GM12878 (cell line): ENCODE measurements around the gene TUBGCP3. TPM values are rescaled to one million over a fixed set of nuclear protein-coding genes. Genes with fewer than 3 reads are reported as not detected.
A peak's percentile ranks its signal among the peaks of the same experiment; 100 is the strongest.

ENCODE experiments used
- ATAC-seq: fragments of 200-7000 bp; cut with Tn5 transposase; 3 replicates; pipeline ENCODE4 v1.9.1; 2020; ENCODE audit warnings: mild to moderate bottlenecking, moderate library complexity
- BruUV-seq: library from RNA; stranded (reverse); fragments of 400-500 nt; replicated peaks from 2 replicates; lab custom pipeline; 2021; lab: Mats Ljungman, UMichigan
- CTCF ChIA-PET: fragments of 300-600 bp; sonication (Branson Sonifier 250); formaldehyde crosslinking; extraction: SDS; loops from one replicate; lab custom pipeline; 2021; ENCODE audit warnings: inconsistent platforms; lab: Yijun Ruan, JAX
- POLR2A ChIA-PET: fragments of 350-600 bp; formaldehyde crosslinking; extraction: SDS; loops from one replicate; lab custom pipeline; 2021; ENCODE audit warnings: inconsistent platforms; lab: Charles Lee
- RAD21 ChIA-PET: fragments of 300-600 bp; sonication (Branson Sonifier 250); formaldehyde crosslinking; loops from one replicate; lab custom pipeline; 2023; ENCODE audit warnings: antibody characterized with exemption; ENCODE audit not compliant: unreplicated experiment; lab: Charles Lee
- SMC1A ChIA-PET: fragments of 300-600 bp; sonication (Branson Sonifier 250); formaldehyde crosslinking; loops from one replicate; lab custom pipeline; 2023; ENCODE audit not compliant: unreplicated experiment, uncharacterized antibody; lab: Charles Lee
- DNase-seq: peaks from one replicate; pipeline ENCODE4 v3.0.0-alpha.2; 2011; ENCODE audit warnings: low read depth, low spot score
- FAIRE-seq: peaks from 3 replicates; lab custom pipeline; 2011; peaks lifted over from hg19 to GRCh38; lab: Jason Lieb, UNC
- H2AFZ ChIP-seq: 2 replicates; pipeline ENCODE4 v1.6.0; 2011; ENCODE audit warnings: low read depth, low read length, control low read depth; ENCODE audit not compliant: control insufficient read depth
- H3K27ac ChIP-seq: 2 replicates; pipeline ENCODE4 v1.5.1; 2011; ENCODE audit warnings: control low read depth; ENCODE audit not compliant: control insufficient read depth, insufficient read depth
- H3K27me3 ChIP-seq, 2 experiments: replicated peaks in 1 of 2; 2 replicates each; pipeline versions ENCODE4 v1.6.0 to v1.6.1; 2011; ENCODE audit warnings: low read length in 1 of 2; ENCODE audit not compliant: control insufficient read depth in 2 of 2, insufficient read depth in 2 of 2
- H3K36me3 ChIP-seq, 2 experiments: 2 replicates each; pipeline ENCODE4 v1.5.1; 2011; ENCODE audit warnings: low read length in 1 of 2; ENCODE audit not compliant: control insufficient read depth in 2 of 2, insufficient read depth in 2 of 2
- H3K4me1 ChIP-seq: 2 replicates; pipeline ENCODE4 v1.6.1; 2011; ENCODE audit warnings: mild to moderate bottlenecking, low read length, moderate library complexity, mixed read lengths; ENCODE audit not compliant: control insufficient read depth, insufficient read depth
- H3K4me2 ChIP-seq: 2 replicates; pipeline ENCODE4 v1.6.0; 2011; ENCODE audit warnings: control low read depth; ENCODE audit not compliant: control insufficient read depth, insufficient read depth
- H3K4me3 ChIP-seq: fragments of 200-600 bp; sonication (generic); 2 replicates; pipeline ENCODE4 v1.5.1; 2016
- H3K79me2 ChIP-seq: 2 replicates; pipeline ENCODE4 v1.6.0; 2011; ENCODE audit warnings: low read length; ENCODE audit not compliant: control insufficient read depth, insufficient read depth
- H3K9ac ChIP-seq: 2 replicates; pipeline ENCODE4 v1.8.0; 2011; ENCODE audit warnings: low read length, control low read depth, mixed read lengths; ENCODE audit not compliant: control insufficient read depth, insufficient read depth
- H3K9me3 ChIP-seq: replicated peaks from 3 replicates; pipeline ENCODE4 v1.5.1; 2011; ENCODE audit warnings: mild to moderate bottlenecking, low read length; ENCODE audit not compliant: control insufficient read depth, insufficient read depth
- H4K20me1 ChIP-seq: 2 replicates; pipeline ENCODE4 v1.6.0; 2011; ENCODE audit not compliant: control insufficient read depth, insufficient read depth
- CEBPB ChIP-seq, 2 experiments: fragments of 150-350 bp in 1 of 2; IDR thresholded peaks; 2 replicates each; pipeline ENCODE4 v1.6.1; 2012 to 2014; ENCODE audit warnings: low read depth in 2 of 2, low read length in 2 of 2, borderline replicate concordance in 1 of 2, inconsistent platforms in 1 of 2
- HDGF ChIP-seq: fragments of 450-650 bp; IDR thresholded peaks from 2 replicates; pipeline ENCODE4 v1.6.1; 2016; ENCODE audit warnings: antibody characterized with exemption
- IKZF2 ChIP-seq, 2 experiments: fragments of 450-650 bp; IDR thresholded peaks; 2 replicates each; pipeline ENCODE4 v1.6.1; 2017; ENCODE audit warnings: mild to moderate bottlenecking in 2 of 2, moderate library complexity in 2 of 2
- JUND ChIP-seq: IDR thresholded peaks from 2 replicates; pipeline ENCODE4 v1.6.1; 2012; ENCODE audit warnings: low read depth, mild to moderate bottlenecking, low read length, improper control_type of control experiment, moderate library complexity
- NR2C2 ChIP-seq: IDR thresholded peaks from 2 replicates; pipeline ENCODE4 v1.6.1; 2011; ENCODE audit warnings: borderline replicate concordance, low read depth; ENCODE audit not compliant: control insufficient read depth, insufficient read length
- NRF1 ChIP-seq: conservative IDR thresholded peaks from 2 replicates; pipeline ENCODE4 v1.6.1; 2011; ENCODE audit warnings: mild to moderate bottlenecking, low read depth, low read length, improper control_type of control experiment
- RAD51 ChIP-seq: fragments of 450-650 bp; IDR thresholded peaks from 2 replicates; pipeline ENCODE4 v1.6.1; 2016; ENCODE audit warnings: moderate library complexity, mild to moderate bottlenecking, inconsistent platforms
- WGBS: methylation state at CpG from one replicate; pipeline ENCODE4 v1.1.6; 2016; ENCODE audit warnings: low lambda C conversion rate; ENCODE audit not compliant: insufficient replicate concordance, insufficient coverage; ENCODE audit errors: missing lambda C conversion rate; 5-methylcytosine and 5-hydroxymethylcytosine counted together
- in situ Hi-C: fragments of 300-500 bp; cut with MboI; formaldehyde crosslinking; loops from 9 replicates; pipeline ENCODE4 v1.14.3; 2018; ENCODE audit warnings: mixed read lengths
- intact Hi-C: fragments of 100-400 bp; cut with micrococcal nuclease; formaldehyde crosslinking; loops from one replicate; pipeline ENCODE4 v1.14.2; 2022; ENCODE audit not compliant: unreplicated experiment
- polyA plus RNA-seq, 11 experiments: library from polyadenylated mRNA; depleted of rRNA in 4 of 11; unstranded in 6 of 11; stranded (reverse) in 5 of 11; fragments of >200 nt; fragmentation: Nextera tagmentation in 4 of 11; fragmentation: Illumina TruSeq in 1 of 11; extraction: Ambion mirVana in 4 of 11; extraction: Trizol in 1 of 11; gene quantifications; 1 replicate in 1 of 11; 2 replicates in 10 of 11; pipeline versions ENCODE4 v1.2.1 to v1.2.3, GENCODE V29; 2011 to 2016; ENCODE audit warnings: inconsistent platforms in 2 of 11, missing spikeins in 2 of 11, low read depth in 1 of 11
- total RNA-seq, 4 experiments: library from RNA; depleted of rRNA in 3 of 4; stranded (reverse); fragments of >200 nt in 3 of 4; fragmentation: Illumina TruSeq in 1 of 4; extraction: Trizol in 1 of 4; gene quantifications; 2 replicates each; pipeline versions ENCODE4 v1.2.1 to v1.2.3, GENCODE V29; 2013 to 2021

TUBGCP3 gene
- total and polyA plus RNA-seq, 10 of the 15 experiments (the other 5 are each of a cell fraction or from before 2014, with no cell fraction given): 4.0 to 34.0 (median 22.6) TPM

GRCh38 chr13:112529216-112529615 is 58.7 kb downstream of the TUBGCP3 start:
- Histone ChIP-seq H3K27me3 (no peaks in the 10 kb centered on the region), H3K9ac (no peak overlapping the region), H3K27ac (no peak overlapping the region), H3K4me2 (no peak overlapping the region), H3K4me3 (no peak overlapping the region), H3K36me3 (peaks cover 0 to 1% of the 10 kb centered on the region in 2 experiments; a peak in 2 of 4 replicates), H3K79me2 (no peaks in the 10 kb centered on the region), H3K9me3 (no peaks in the 10 kb centered on the region), H3K4me1 (no peaks in the 10 kb centered on the region), H2AFZ (no peak overlapping the region), H4K20me1 (no peaks in the 10 kb centered on the region)
- 96% methylated on average over 8 of the region's 8 CpGs for WGBS
- ChIA-PET CTCF (no interaction called here), POLR2A (no interaction called here), RAD21 (no interaction called here), SMC1A (no interaction called here)
- ATAC-seq (no peak), FAIRE-seq (no peak), DNase-seq (no peak)
- intact Hi-C loops (no loop called here), in situ Hi-C loops (no loop called here)
- no TSS peak for BruUV-seq
- no peak for TF ChIP-seq RAD51

- in situ Hi-C loops: no loop called here
- Histone ChIP-seq H2AFZ (no peak overlapping the region), H3K9ac (no peak overlapping the region), H3K79me2 (no peaks in the 10 kb centered on the region), H3K9me3 (no peaks in the 10 kb centered on the region), H3K4me2 (no peak overlapping the region), H3K4me3 (no peak overlapping the region), H4K20me1 (no peaks in the 10 kb centered on the region), H3K4me1 (no peaks in the 10 kb centered on the region), H3K27ac (no peak overlapping the region), H3K27me3 (no peaks in the 10 kb centered on the region), H3K36me3 (peaks cover 3 to 4% of the 10 kb centered on the region in 2 experiments; a peak in 3 of 4 replicates)
- ChIA-PET SMC1A (interaction anchor here (2.2 kb wide), 1 partner anchor 80 kb away, joined by 5 read pairs; no protein-coding TSS in a partner anchor), CTCF (no interaction called here), POLR2A (no interaction called here), RAD21 (no interaction called here)
- no peak for ATAC-seq
- BruUV-seq: no TSS peak
- WGBS: 97% methylated on average over 9 of the region's 9 CpGs
- DNase-seq: no peak
- peak; percentile 56 for FAIRE-seq
- TF ChIP-seq NR2C2: peak; percentile 20
- TF ChIP-seq NRF1: no peak
- no peak for TF ChIP-seq JUND
- TF ChIP-seq HDGF: peak; percentile 80; the same call in 1 of the 2 replicates
- TF ChIP-seq IKZF2 (IDR thresholded peaks at IDR 0.05): no peak
- no peak for TF ChIP-seq CEBPB (IDR thresholded peaks at IDR 0.05; ENCODE audit: borderline replicate concordance in 1 of 2, low read depth in 2 of 2, low read length in 2 of 2)
- intact Hi-C loops: no loop called here
Observed at GRCh38 chr13:112526146-112526853, 61.7 kb downstream of the TUBGCP3 start.
